ENCODE results near the gene ELAPOR2. TPM values are rescaled to one million over a fixed set of nuclear protein-coding genes. Genes with fewer than 3 reads are reported as not detected.
A peak's percentile ranks its signal among the peaks of the same experiment; 100 is the strongest.

The ELAPOR2 gene
- total RNA-seq, 3 donors from 2014 or later = 14.4 to 38.1 (median 34.7) TPM

GRCh38 chr7:87083865-87084519 is 24.5 kb upstream of the ELAPOR2 start:
- no peaks in the 10 kb centered on the region for H3K4me1 ChIP-seq
- intact Hi-C loops (cut with DNase I; ENCODE audit: low total_unique reads) = no loop called here
- no peaks in the 10 kb centered on the region for H3K9me3 ChIP-seq
- no peaks in the 10 kb centered on the region for H3K27me3 ChIP-seq
- no peaks in the 10 kb centered on the region for H3K36me3 ChIP-seq
- TF ChIP-seq POLR2AphosphoS5 (IDR thresholded peaks at IDR 0.05) = no peak
- no peak for TF ChIP-seq POLR2A (IDR thresholded peaks at IDR 0.05)
- TF ChIP-seq CTCF (IDR thresholded peaks at IDR 0.05) = no peak
- no peak overlapping the region for H3K4me3 ChIP-seq
- H3K27ac ChIP-seq = no peak overlapping the region
- no peak for DNase-seq (ENCODE audit: low spot score in 2 of 2)

GRCh38 chr7:87082675-87083074 is 23.2 kb upstream of the ELAPOR2 start:
- no peaks in the 10 kb centered on the region for H3K27me3 ChIP-seq
- no peak overlapping the region for H3K4me3 ChIP-seq
- no peak overlapping the region for H3K27ac ChIP-seq
- intact Hi-C loops (cut with DNase I; ENCODE audit: low total_unique reads) = no loop called here
- H3K36me3 ChIP-seq = no peaks in the 10 kb centered on the region
- DNase-seq (ENCODE audit: low spot score in 2 of 2) = no peak
- no peak for TF ChIP-seq CTCF (IDR thresholded peaks at IDR 0.05)
- TF ChIP-seq POLR2AphosphoS5 (IDR thresholded peaks at IDR 0.05) = no peak
- no peak for TF ChIP-seq POLR2A (IDR thresholded peaks at IDR 0.05)
- no peaks in the 10 kb centered on the region for H3K9me3 ChIP-seq
- no peaks in the 10 kb centered on the region for H3K4me1 ChIP-seq

- no peak for DNase-seq (ENCODE audit: low spot score in 2 of 2)
- H3K4me3 ChIP-seq = no peak overlapping the region
- no peak overlapping the region for H3K27ac ChIP-seq
- H3K36me3 ChIP-seq = no peaks in the 10 kb centered on the region
- no peaks in the 10 kb centered on the region for H3K27me3 ChIP-seq
- H3K9me3 ChIP-seq = no peaks in the 10 kb centered on the region
- intact Hi-C loops (cut with DNase I; ENCODE audit: low total_unique reads) = no loop called here
- no peak for TF ChIP-seq POLR2AphosphoS5 (IDR thresholded peaks at IDR 0.05)
- TF ChIP-seq POLR2A (IDR thresholded peaks at IDR 0.05) = no peak
- no peak for TF ChIP-seq CTCF (IDR thresholded peaks at IDR 0.05)
- no peaks in the 10 kb centered on the region for H3K4me1 ChIP-seq
Measured at GRCh38 chr7:87075671-87076404, 16.4 kb upstream of the ELAPOR2 start.

GRCh38 chr7:87067788-87068187 is 8.3 kb upstream of the ELAPOR2 start:
- Histone ChIP-seq H3K27ac (no peak overlapping the region), H3K9me3 (no peaks in the 10 kb centered on the region), H3K27me3 (no peaks in the 10 kb centered on the region), H3K36me3 (no peaks in the 10 kb centered on the region), H3K4me3 (no peak overlapping the region), H3K4me1 (no peaks in the 10 kb centered on the region)
- DNase-seq (ENCODE audit: low spot score in 2 of 2) = no peak
- intact Hi-C loops (cut with DNase I; ENCODE audit: low total_unique reads) = no loop called here
- no peak for TF ChIP-seq POLR2A (IDR thresholded peaks at IDR 0.05)

- H3K4me1 ChIP-seq = no peaks in the 10 kb centered on the region
- no peaks in the 10 kb centered on the region for H3K36me3 ChIP-seq
- DNase-seq (ENCODE audit: low spot score in 2 of 2) = no peak
- intact Hi-C loops (cut with DNase I; ENCODE audit: low total_unique reads) = no loop called here
- no peak for TF ChIP-seq POLR2A (IDR thresholded peaks at IDR 0.05)
- no peak for TF ChIP-seq POLR2AphosphoS5 (IDR thresholded peaks at IDR 0.05)
- no peak for TF ChIP-seq CTCF (IDR thresholded peaks at IDR 0.05)
- peak overlapping the region; percentile 75 to 85 for H3K27ac ChIP-seq
- H3K4me3 ChIP-seq = peak overlapping the region in 2 of 3 donors; percentile 77 to 96
- no peaks in the 10 kb centered on the region for H3K9me3 ChIP-seq
- no peaks in the 10 kb centered on the region for H3K27me3 ChIP-seq
Measured at GRCh38 chr7:87060288-87060537, 759 bp upstream of the ELAPOR2 start.
